NCI-H446 treated with DMSO at 0.1 percent for 48 hours (cell line): ENCODE data around the gene WBP1.
"Not testable (repeated sequence)": the region's sequence is repeated elsewhere in the genome, so short reads cannot be mapped to it uniquely, and the experiment has no call there.

Source experiments
- DNase-seq: peaks from one replicate; lab custom pipeline; 2025; lab: John Stamatoyannopoulos, UW

Gene WBP1

DNA sequence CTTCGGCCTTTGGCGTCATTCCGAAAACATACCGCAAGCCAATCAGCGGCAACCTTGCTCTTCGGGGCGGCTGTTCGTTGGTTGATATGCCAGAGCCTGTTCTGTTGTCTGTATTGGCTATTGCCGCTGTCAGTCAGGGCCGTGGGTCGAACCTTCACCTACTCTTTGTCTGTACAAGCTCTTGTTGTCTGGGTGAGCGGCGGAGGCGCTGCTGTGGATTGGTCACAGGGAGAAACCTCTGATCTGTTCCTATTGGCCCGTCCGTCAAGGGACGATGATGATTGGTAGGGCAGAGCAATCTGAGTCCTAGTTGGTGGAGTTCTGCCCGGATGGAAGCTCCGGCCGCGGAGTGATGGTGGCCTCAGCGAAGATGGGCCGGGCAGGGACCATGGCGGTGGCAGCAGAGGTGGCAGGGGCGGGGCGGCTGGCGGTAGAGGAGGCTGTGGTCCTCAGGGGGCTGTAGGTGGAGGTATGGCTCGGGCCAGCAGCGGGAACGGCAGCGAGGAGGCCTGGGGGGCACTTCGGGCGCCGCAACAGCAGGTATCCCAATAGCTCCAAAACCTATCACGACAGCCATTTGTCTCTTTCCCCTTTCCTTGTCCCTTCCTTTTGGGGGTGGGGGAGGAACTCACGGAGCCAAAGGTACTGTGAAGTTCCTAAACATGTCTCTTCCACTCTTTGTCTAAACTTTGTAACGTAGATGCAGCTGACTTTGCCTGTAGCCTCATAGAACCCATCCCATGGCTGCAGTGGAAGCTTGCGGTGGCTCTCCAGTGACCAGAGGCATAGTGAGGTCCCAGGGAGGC lies at the start of gene WBP1:
Gene WBP1 (plus strand): TSS at position 307 of the 806 bp plus-strand sequence. CDS start 165 bp downstream, at position 472.
- DNase-seq, result peak; percentile 100

DNA sequence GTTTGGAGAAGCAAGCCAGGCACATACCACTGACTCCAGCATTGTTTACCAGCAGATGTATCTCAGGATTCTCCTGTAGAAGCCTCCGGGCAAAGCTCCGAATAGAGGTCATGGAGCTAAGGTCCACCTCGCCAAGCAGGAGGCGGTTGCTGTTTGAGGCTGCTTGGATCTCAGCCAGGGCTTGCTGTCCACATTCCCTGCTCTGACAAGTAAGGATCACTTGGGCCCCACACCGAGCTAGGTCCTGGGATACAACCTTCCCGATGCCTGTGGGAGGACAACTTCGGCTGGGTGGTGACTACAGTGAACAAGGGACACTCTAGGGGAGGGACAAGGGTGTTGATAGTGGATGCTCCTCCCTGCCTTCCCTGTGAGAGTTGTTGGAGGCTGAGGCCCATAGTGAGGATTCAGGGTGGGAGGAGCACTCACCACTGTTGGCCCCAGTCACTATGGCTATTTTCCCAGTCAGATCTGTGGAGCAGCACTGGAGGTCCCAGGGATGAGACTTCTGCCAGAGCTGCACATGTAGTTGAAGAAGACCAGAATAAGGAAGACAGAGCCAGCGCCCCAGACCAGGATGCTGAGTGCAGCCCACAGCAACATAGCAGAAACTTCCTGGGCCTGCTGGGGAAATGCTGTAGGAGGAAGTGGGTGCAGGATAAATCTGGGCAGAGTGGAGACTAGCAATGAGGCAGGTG lies 45.1 kb upstream of the WBP1 start:
- DNase-seq, result no peak

DNA sequence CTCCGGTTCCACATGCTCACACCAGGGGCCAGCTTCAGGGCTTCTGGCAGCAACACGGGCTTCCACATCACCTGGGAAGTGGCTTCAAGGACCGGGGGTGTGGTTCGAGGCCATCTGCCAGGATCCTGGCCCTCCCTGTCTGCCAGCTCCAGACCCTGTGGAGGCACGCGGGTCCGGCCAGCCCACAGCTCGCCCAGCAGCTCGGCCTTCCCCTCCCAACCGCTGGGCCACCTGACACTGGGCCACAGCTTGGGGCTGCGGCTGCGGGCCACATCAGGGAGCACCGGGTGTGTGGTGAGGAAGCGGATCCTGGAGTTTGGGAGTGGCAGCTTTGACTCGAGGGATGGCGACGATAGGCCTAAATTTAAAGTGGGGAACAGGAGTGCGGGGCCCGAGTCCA lies 43.8 kb upstream of the WBP1 start:
- DNase-seq, result no peak

DNA sequence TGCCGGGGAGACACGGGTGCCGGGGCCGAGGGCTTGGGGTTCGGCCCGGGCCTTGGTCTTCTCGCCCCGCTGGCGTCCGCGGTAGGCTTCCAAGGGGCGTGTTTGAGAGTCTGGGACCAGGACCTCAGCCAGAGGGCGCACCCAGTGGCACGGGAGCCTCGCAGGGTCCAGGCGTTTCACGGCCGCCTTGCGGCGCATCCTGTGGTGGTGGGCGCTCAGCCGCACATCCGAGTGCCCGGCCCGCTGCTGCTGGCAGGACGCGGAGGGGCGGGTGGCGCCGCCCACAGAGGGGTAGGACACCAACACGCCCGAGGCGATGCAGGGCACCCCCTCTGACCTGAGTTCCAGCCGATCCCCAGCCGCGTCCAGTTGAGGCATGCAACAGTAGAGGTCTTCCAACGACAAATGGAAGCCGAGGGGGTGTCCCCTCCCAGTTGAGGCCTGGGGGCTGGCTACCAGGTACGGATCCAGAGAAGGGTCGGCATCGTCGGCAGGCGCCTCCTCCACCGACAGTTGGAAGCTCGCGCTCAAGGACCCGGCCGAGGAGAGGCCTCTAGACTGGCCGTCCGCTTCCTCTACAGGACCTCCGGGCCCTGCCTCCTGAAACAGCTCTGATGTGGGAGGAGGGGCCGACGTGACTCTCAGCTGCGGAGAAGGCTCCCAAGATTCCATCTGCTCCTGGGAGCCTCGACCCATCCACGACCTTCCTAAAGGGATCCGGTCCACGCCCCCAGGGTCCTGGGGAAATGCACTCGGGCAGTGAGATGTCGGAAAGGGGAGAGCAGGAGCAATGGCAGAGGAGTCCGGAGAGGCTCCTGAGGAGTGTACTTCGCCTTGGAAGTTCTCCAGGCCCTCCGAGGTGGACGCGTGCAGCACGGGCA lies 43.1 kb upstream of the WBP1 start:
- DNase-seq, result no peak

DNA sequence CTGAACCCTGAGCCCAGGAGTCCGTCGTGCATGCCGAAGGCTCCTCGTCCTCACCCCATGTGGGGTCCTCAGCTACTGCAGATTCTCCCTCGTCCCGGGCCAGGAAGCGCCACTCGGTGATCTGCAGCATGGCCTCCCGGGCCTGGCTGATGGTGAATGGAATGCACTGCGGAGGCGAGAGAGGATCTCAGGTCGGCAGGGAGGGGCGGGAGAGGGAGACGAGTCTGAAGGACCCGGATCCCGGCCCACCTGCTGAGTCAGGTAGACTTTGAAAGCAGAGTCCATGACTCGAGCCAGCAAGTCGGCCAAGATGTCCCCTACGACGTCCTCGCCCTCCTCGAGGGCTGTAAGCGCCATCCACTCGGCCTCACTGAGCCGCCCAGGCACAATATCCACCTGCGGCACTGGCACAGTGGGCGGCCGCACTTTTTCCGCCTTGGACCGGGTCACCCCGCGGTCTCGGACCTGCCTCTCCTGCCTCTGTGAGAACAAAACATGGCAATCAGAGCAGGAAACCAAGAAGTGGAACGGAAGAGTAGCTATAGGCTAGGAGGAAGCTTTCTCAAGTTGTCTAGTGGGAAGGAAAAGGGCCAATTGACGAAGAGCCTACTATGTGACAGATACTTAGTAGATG lies 42.4 kb upstream of the WBP1 start:
- no peak for DNase-seq

DNA sequence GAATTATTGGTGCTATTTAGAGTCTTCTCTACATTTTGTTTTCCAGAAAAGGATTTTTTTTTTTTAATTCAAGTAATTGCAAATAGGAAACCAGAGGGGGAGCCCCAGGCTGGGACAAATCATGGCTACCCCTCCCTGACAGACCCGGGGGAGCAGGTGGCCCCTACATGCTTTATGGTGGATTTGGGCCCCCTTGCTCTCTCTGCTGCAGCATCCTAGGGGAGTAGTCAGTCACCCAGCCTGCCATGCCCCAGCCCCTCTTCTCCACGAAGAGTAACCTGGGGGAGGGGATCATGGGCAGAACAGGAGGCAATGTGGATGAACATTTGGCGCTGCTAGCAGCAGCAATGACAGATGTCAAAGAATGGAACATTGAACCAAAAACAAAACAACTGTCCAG lies 41.5 kb upstream of the WBP1 start:
- no peak for DNase-seq

DNA sequence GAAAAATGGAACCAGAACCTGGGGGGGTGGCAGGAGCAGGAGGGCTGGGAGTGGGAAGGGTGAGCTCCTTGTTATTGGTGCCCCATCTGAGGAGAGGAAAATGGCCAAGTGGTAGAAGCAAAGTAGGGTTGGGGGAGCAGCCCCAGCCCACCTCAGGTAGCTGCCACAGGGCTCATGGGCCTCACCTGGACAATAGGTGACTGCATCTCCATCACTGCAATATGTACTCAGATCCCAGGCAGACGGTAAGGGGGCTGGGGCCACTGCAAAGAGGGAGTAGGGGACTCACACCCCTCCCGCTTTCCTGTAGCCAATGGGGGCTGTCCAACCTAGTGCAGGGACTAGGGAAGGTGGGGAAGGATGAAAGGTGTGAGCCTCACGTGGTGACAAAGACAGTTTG lies 41.0 kb upstream of the WBP1 start:
- DNase-seq, result no peak

DNA sequence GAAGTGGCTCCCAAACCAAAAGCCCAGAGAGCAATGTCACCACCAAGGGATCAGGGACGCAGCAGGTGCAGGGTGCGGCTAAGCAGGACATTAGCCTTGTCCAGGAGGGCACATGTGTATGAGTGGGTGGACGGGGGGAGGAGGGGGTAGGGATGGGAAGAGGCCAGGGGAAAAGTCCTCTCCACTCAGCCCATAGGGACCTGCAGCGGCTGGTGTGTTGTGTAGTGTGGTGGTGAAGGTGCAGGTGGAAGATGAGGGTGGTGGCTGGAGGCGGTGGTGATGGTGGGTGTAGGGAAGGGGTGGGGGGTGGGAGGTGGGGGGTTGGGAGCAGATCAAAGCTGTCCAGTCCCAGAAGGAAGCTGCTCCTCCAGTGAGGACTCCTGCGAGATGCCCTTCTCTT lies 40.5 kb upstream of the WBP1 start:
- DNase-seq, result no peak

DNA sequence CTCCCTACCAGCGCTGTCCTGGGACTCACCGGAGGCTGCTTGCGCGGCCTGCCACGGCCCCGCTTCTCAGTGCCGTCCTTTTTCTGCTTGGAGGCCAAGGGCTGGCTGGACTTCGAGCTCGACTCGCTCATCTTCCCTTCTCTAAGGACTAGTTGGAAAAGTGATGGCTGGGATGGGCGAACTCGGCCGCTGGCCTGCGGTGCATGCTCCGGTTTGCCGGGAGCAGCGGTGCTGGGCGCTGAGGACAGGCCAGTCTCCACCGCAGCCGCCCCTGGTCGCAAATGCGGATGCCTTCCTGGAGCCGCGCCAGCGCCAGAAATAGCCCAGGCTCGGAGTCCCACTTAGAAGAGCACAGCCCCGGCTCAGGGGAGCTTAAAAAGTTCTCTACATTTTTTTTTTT lies 39.9 kb upstream of the WBP1 start:
- no peak for DNase-seq

DNA sequence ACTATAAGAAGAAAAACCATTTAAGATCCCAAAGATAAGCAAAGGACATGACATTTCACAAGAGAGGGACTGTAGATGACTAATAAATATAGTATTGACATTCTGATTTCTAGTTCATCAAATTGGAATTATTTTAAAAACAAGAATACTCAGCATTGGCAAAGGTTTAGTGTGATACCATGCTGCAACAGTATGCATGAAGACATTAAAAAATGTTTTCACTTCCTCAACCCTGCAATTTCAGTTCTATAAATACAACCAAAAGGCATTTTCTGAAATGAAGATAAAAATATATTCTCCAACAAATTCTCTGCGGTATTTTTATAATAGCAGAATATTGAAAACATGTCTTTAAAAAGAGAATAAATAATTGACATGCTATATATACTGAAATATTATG lies 38.9 kb upstream of the WBP1 start:
- no peak for DNase-seq

DNA sequence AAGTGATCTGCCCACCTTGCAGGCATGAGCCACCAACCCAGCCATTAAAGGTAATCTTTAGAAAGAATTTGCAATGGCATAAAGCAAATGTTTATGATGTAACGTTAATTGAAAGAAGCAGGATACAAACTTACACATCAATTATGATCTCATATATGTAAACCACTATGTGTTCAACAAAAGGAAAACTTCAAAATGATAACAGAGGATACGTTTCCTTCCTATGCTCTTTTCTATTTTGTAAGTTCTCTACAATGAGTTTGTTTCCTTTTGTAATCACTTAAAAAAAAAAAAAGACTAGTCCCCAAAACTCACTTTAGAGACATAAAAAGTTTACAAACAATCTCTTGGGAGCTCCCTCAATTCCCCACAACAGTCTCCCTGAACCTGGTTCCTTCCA lies 38.2 kb upstream of the WBP1 start:
- DNase-seq, result no peak

DNA sequence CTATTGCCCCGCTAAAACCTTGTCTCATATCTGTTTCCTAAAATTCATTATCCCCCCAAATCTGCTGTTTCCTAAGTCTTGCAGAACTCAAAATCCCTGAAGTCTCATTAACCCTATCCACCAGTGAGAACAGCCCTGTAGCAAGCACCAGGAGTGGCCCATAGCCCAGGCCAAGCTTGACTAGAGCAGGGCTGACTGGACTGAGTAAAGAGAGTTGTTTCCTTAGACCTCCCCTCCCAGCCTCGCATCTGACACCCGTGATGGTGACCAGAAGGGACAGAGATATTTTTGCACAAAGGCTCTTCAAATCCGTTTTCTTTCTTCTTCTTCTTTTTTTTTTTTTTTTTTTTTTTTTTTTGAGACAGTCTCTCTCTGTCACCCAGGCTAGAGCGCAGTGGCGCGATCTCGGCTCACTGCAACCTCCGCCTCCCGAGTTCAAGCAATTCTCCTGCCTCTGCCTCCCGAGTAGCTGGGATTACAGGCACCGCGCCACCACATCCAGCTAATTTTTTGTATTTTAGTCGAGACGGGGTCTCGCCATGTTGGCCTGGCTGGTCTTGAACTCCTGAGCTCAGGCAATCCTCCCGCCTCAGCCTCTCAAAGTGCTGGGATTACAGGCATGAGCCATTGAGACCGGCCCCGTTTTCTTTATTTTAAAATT lies 37.7 kb upstream of the WBP1 start:
- not testable (repeated sequence) for DNase-seq

DNA sequence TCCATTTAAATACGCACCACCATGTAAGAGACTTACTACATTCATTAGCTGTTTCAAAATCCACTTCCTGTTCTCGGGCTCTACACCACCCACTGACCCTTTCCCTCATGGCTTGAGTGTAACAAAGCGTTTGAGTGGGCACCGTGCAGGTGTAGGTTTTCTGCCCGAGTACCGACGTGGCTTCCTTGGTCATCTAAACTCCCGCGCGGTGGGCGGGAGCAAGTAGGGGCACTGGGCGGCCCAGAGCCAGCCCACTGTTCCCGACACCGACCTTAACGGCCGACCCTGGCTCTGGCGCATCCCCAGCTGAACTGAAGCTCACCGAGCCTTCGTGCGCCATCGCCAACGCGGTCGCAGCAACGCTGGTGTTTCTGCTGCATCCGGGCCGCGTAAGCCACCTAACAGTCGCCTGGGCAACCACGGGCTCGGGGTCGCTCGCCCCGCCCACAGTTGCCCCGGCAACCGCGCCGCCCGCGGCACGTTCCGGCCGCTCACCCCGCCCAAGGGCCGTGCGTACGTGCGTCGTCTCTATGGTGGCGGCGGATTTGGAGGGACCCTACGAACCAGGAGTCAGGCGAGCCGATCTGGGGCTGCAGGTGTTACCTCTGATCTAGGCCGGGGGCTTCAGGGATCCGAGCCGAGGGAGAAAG lies 36.9 kb upstream of the WBP1 start, which contains the start of the genes C2orf81 and WDR54:
Gene C2orf81 (minus strand): TSS at position 399 of the 650 bp plus-strand sequence. CDS start 59 bp downstream, at position 340.
Gene WDR54 (plus strand): TSS at position 510 of the 650 bp plus-strand sequence. CDS start 424 bp downstream, outside the sequence.
- peak; percentile 62 for DNase-seq

DNA sequence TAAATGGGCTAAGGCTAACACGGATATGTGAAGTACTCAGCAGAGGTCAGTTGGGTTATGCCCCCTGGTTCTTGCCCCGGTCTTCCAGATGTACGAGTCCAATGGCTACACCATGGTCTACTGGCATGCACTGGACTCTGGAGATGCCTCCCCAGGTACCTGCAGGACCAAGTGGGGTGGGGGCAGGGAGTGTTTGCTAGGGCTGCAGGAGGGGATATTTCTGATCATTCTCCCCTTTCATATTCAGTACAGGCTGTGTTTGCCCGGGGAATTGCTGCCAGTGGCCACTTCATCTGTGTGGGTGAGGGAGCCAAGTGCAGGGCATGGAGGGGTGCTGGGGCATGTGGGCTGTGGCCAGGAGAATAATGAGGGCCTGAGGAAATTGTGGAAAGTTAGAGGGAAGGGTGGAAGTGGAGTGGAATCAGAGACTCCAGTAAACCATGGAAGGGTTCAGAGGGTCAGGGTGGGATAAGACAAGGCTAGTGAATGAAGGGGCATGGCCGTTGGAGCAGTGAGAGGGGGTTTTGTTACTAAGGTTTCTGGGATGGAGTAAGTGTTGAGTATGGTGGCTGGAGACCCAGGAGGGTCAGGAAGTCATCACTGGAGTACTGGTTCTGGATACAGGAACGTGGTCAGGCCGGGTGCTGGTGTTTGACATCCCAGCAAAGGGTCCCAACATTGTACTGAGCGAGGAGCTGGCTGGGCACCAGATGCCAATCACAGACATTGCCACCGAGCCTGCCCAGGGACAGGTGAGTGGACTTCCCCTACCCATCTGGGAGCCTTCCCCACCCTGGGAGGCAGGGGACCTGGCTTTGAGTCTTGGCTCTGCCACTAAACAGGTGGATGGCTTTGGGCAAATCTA lies 34.8 kb upstream of the WBP1 start:
- DNase-seq, result no peak

DNA sequence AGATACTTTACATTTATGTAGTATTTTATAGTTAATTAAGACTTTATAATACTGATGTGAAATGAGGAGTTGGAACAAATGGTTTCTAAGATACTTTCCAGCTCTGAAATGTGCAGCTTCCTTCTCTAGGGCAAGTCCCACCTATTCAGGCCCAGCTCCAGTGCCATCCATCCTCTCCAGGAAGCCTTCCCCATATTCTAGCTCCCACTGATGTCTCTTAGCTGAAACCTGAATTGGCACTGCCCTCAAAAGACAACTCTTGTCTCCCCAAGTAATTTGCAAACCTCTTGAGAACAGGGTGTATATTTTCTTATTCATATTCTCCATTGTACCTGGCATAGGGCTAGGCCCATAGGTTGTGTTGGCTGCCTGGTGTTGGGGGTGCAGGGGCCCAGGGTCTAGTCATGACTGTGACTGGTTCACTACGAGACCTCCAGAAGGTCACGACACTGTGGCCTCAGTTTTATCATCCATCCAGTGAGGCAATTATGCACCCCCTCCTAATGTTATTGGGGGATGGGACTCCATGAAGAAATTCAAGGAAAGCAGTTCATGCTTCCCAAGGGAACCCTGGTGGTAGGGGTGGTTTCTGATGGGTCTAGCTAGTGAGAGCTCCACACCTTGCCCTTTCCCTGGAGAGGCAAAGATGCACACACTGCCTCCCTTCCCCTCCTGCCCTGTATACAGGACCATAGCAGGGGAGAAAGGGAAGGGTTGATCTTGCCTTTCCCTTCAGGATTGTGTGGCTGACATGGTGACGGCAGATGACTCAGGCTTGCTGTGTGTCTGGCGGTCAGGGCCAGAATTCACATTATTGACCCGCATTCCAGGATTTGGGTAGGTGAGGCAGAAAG lies 33.9 kb upstream of the WBP1 start:
- no peak for DNase-seq

DNA sequence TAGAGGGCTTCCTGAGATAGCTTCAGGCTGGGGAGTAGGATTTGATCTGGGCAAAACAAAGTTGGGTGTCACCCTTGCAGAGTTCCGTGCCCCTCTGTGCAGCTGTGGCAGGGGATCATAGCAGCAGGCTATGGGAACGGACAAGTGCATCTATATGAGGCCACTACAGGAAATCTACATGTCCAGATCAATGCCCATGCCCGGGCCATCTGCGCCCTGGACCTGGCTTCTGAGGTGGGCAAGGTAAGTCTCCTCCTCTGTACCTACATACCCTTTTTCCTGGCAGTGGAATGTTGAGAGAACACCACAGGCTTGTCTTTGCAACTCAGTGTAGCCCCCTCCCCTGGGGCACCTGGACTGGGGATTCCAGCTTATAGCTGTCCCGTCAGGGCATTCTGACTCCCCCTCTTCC lies 33.2 kb upstream of the WBP1 start:
- no peak for DNase-seq

DNA sequence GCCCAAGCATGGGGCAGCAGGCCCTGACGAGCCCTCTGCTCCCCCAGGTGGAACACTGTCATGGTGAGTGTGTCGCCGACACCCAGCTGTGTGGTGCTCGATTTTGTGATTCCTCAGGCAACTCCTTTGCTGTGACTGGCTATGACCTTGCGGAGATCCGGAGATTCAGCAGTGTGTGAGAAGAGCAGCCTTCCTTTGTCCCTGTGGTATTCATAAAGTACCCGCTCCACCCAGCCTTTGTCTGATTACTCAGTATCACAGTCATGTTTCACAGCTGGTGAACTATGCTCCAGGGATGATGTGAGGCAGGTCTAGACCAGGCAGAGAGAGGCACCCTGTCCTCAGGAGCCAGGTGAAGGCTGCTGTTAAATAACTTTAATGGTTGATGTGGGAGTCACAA lies 32.7 kb upstream of the WBP1 start:
- no peak for DNase-seq

DNA sequence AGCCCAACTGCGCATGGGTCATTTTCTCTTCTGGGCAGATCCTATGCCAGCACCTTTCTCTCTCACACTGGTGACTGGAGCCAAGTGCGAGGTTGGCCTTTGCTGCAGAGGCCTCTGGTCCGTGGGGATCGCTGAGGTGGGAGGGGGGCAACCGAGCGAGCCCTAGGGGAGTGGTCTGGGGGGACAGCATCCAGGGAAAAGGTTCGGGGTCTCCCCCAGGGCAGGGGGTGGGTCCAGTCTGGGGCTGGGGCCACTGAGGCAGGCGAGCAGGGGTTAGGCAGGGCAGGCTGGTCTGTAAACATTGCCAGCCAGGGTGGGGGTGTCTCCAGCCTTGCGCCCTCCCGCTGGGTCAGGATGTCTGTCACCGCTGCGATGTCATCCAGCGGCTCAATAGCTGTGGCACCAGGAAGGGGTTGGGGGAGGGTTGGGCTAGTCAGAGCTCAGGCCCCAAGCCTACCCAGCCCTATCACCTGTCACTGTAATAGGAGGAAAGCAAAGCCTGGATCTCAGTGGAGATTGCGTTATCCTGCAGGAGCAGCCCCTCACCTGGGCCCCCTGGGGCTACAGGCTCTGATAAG lies 32.0 kb upstream of the WBP1 start:
- DNase-seq, result no peak
